Measurements from ENCODE around the gene ARHGEF28.

Gene ARHGEF28

DNA sequence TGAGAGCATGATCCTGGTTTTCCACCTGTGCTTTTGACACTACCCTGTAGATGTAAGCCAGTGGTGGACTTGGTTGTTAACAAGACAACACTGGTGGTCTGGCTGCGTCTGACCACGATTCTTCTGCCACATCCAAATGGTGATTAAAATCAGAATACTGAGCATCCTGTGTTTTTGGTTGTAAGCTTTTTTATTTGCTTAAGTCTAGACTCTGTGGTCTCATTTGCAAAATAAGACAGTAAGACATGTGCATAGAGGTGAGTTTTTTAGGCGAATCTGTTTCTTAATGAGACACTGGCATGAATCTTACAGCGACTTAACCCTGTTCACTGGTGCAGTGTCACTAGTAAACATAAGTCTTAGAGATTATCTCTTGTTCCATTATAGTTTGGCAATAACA, 165.4 kb downstream of the ARHGEF28 start:
- no peak for DNase-seq

DNA sequence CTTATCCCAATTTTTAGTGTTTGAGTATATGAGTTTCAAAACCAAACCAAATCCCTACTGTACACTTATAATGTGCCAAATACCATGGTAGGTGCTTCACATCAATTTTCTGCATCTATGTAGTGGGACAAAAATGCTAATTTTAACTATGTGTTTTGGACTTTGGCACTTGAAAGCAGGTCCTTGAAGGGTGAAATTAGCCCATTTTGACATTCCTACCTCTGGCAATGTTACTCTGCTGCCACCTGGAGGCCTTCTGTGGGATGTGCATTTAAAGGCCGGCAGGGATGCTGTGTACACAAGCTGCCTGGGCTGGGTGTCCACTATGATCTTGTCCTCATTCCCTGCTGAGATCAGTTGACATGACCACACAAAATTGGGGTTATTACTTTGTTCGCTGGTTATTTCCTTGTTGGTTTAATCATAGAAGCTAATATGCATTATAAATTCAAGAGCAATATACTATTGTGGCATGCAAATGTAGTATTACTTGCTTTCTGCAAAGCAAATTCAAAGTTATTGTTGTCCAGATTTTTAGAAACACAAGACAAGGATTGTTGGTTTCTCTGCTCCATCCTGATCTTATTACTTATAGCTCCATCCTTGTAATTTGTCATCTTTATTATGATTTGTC, 166.8 kb downstream of the ARHGEF28 start:
- DNase-seq = peak; percentile 30

DNA sequence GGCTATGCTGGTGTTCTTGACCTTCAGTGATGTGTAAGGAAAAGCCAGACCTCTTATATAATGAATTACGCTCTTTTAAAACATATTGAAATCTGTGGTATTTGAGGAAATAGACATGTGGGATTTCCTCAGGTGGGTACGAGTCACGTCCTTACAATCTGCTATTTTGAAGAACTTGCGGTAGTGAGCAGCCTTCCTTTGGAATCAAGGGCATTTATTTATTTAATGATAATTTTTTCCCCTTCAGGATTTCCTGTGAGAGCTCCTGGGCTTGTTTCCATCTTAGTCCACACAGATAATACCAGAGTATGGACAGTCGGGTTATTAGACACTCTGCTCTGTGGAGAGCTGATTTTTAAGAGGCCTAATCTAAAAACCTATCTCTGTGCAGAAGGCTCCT, 167.9 kb downstream of the ARHGEF28 start:
- no peak for DNase-seq

DNA sequence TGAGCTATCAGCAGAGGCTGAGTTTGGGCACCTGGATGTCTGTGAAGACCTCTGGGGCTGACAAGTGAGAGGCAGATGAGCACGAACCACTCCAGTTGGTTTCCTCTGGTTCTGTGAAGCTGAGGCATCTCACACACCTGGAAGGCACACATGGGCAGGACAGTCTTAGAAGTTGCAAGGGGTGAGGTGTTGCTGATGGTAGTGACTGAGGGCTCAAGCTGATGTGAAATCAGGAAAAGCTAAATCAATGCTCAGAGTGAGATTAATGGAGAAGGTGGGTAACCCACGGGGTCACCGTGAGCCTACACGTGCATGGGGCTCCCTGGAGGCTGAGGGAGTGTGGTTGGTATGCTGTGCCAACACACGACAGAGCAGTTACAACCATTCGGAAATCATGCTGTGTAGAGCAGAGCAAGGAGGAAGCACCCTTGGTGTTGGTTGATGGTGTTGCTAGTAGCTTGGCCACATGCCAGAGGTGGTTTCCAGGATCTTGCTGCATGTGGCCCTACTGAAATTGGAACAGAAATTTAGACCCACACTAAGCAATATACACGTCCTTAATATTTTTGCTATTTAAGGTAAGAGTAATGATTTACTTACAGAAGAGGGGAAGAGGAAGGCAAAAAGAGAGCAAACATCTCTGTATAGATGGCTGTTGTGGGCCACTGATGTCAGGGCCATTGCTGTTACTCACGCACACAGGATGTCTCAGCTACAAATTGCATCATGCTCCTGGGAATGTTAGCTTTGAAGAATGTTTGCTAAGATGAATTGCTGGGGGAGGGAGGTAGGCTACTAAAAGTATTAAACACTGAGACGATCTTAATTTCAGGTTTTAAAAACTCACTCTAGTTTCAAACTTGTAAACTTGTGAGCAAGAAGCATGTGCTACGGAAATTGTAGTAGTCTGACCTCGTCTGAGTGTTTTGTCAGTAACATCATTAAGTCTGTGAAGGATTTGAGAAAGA, 170.5 kb downstream of the ARHGEF28 start:
- DNase-seq = no peak

DNA sequence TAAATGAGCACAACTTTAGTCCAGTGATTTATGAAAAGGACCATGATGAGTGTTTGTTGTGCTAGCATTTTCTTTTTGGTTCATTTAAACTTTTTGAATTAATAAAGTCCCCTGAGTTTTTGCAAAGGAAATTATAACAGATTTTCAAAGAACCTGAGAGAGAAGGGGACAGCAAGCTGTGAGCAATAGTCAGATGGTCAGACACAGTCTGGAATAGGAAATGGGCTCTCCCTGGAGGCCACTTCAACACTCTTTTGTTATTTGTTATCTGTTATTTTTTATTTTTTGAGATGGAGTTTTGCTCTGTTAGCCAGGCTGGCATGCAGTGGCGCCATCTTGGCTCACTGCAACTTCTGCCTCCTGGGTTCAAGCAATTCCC, 171.1 kb downstream of the ARHGEF28 start:
- no peak for DNase-seq

DNA sequence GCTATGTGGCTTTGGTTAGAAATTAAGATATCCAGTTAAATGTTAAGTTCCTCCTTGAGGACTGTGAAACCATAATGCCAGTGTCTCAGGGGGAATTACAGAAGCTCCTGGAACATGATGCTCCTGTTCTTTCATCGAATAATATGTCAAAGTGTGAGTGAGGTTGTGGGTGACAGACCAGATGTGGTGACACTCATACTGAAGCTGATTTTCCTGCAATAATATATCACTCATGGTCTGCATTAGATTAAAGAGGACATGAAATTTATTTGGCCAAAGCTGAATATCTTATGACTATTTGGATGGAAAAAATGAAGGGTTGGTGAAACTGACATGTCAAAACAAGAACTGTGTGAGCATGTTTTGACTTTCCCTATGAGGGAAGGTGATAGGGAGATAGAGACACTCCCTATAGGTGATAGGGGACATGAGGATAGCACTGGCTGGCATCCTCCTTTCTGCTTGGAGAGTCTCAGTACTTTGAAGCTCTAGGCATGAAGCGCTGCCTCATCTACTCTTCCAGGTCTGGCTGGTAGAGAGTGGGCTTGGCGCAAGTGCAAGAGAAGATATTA, 173.5 kb downstream of the ARHGEF28 start:
- DNase-seq = no peak

DNA sequence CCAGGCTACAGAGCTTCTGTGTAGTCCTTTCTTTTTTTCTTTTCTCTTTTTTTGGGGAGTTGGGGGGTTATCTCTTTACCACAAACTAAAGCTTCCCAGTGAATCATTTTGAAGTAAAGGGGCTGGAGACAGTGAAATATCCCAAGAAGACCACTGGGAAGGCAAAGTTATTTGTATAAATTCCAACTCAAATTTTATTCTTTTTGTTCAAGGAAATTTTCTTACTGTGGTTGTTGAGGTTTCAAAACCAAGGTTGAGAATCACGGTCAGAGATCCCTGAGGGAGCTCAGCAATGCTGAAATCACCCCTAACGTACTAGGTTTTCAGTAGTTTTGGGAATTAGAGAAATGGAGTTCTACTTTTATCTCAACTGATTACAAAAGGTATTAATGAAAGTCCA, 175.7 kb downstream of the ARHGEF28 start:
- DNase-seq = no peak

DNA sequence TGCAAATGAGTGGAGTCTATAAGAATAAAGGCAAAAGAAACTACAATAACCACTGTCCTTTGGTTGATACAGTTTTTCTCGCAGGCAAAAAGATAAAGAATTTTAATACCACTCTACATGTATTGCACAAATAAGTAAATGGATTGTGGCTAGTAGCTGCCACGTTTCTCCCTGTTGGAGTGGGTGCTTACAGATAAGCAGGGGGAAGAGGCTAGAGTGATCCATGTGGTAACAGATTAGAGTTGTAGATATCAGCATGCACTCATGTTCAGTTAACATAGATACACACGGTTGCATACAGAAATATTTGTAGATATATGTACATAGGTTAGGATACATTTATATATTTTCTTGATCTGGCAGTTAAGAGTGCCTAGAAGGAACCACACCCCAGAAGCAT, 179.5 kb downstream of the ARHGEF28 start:
- DNase-seq = no peak

DNA sequence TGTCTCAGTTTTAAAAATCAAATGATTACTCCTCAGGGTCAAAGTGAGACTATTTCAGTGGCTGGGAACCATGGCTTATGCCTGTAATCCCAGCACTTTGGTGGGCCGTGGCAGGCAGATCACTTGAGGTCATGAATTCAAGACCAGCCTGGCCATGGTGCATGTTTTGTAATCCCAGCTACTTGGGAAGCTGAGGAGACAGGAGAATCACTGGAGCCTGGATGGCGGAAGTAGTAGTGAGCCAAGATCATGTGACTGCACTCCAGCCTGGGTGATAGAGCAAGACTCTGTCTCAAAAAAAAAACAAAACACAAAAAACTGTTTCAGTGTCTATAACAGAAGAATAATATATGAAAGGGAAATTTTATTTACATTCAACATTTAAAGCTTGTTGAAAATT, 182.9 kb downstream of the ARHGEF28 start:
- DNase-seq = no peak

DNA sequence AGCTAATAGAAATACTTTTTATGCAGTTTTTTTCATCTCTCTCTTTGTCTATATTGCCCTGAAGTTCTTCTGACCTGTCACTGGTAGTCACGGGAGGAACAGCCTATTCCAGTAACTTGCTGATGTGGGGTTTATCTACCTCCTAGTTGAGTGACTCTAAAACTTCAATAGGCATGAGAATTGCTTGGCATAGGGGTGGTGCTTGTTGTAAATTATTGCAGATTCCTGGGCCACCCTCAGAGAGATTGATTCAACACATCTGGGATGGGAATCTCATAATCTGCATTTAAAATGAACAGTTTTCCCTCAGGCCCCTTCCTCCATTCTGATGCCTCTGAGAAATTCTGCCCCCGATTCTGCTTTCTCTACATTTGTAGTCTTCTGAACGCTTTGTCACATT, 184.4 kb downstream of the ARHGEF28 start:
- no peak for DNase-seq

DNA sequence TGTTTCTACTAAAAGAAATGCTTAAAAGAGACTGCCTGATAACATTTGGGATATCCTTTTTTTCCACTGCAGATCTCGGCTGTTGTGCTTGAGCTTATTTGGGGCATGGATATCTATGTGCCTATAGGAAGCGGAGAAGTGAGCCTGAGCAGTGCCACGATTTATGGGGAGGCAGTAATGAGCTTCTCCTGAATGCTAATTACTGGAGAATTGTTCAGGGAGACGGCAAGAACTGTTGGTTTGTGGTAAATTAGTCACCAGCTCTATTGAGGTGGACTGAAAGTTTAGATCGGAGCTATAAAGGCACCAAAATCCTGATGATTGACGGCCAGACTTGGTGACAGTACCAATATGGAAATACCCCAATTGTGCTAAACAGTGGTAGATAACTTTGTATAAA, 186.5 kb downstream of the ARHGEF28 start:
- DNase-seq = no peak

DNA sequence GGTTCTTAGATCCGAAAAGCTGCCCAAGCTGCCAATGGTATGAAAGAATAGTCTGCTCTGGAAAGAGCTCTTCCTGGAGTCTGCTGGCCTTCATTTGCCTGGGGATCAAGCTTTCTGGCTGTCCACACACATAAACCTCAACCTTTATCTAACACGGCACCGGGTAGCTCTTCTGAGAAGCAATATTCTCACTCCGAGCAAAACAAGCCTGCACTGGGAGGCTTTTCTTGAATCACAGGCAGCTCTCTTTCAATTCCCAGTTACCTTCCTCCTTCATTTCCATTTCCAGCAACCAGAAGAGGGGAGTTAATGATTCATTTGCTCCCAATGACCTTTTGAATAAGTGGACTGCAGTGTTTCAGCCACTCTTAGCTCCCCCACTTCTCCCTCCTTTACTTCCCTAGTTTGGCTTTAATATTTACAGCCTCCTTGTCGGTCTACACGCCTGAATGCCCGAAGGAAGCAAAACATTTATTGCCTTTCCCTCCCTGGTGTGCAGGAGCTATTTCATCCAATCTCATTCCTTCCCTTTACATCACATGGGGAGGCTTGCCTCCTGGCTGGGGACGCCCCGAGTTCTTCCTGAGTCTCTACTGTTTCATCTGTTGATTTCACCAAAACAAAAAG, 187.1 kb downstream of the ARHGEF28 start:
- no peak for DNase-seq

DNA sequence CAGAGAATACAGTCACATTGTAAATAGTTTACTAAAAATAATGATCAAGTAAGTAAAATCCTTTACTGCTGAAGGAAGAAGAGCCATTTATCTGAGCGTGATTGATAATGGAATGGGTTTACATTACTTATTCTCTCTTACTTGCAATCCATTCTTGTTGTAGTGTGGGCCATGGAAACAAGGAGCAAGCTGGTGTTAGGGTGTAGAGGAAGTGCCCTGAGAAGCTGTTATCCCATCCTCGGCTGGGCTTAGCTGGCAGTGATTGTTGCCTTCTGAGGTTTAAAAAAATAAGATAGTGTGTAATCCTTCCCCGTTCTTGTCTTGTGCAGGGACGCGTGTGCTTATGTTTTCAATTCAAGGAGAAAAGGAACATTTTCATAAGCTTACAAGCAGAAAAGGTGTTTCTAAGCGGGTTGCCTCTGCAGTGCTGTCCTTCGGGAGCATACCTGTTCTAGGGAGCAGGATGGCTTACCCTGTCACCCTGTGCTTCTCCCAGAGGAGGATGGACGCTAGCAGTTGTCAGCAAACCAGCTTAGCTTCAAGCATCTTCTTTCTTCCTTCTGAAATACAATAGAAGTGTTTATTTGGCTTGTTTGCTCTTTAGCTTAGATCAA, 188.3 kb downstream of the ARHGEF28 start:
- no peak for DNase-seq

DNA sequence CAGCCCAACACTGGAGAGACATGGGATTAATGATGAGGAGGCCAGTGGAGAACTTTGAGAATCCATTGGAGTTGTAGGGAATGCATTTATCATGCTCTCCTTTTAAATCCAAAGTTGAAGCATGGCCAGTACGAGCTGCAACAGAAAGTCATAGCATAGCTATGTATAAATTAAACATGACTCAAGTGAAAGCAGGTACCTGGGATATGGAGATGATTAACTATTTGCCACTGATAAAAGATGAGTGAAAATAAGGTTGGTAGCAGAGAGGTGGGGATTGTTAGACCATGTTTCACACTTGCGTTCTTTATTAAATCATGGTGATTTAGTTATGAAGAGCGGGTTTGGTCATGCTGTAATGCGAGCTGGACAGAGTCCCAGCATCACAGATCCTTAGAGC, 189.6 kb downstream of the ARHGEF28 start:
- DNase-seq = no peak

DNA sequence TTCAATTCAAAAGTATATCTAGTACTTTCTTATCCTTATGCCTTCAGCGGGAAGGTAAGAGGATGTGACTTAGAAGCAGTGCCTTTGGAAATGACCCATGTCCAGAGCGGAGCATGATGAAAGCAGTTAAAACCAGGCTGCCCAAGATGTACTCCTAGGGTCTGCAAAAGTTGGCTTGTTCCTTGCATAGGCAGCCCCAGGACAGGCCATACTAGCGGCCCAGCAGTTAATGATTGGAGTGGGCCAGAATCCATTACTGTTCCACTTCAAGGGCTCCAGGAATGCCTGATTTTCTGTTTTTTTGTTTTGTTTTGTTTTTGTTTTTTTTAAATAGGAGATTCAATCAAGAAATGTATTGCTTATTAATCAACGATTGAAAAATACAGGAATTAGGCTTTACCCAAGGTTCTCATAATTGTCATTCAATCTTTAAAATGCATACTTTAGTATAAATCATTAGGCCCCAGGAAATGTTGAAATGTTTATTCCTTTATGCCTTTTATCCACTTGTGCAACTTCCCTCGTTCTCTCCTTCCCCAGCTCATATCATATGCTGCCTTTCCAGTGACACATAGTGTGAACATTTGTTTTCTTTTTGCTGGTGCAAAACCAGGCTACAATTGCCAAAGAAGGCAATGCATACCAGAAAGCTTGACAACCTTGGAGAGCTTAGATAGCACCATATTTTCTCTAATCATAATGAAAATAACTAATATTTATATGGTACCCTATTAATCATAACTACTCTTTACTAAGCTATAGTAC, 190.8 kb downstream of the ARHGEF28 start:
- no peak for DNase-seq

DNA sequence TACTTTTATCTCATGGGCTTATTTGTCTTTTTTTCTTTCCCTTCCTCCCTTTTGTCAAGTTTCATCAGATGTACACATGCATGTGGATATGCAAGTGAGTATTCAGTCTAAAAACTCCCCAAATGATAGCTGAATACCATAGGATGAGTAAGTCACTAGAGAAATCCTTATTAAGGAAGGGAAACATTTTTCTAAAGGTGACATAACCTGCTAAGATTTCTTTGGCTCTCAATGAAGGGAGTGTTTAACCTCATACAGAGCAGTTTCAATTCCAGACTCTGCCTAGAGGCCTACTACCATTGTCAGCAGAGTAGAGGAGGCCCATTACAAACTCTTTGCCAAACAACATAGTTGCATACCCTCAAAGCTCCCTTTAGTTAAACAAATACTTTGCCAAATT, 192.4 kb downstream of the ARHGEF28 start:
- no peak for DNase-seq

DNA sequence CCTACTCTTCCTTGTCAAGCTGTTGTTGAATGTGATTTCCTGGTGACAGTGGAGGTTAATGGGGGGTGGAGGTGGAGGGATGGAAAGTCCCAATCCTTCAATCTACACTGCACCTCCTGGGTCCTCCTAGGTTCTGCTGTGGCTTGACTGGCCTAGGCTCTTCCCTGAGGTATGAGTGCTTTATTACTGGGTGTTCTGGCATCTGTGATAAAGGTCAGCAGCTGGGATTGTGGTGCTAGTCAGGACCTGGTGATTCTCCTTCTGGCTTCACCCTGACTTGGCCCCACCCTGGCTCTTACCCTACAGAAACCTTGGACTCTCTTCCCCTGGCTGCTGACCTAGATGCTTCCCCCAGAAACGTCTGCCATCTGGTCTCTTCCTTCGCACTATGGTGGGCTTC, 194.3 kb downstream of the ARHGEF28 start:
- DNase-seq = no peak

DNA sequence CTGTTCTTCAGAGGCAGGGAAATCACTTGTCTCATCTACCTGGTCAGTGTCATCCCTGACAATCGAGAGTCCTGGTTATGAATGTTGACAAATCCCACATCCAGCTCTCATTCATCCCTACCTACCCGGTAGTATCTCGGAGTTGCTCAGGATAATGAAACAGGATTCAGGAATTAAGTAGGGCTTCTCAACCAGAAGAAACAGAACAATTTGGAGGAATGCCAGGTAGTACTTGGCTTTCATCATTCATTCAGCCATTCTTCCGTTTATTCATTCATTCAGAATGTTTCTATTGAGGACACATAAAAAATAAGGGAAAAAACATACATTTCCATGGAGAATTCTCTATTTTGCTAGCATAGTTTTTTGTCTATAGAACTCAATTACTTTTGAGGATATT, 195.0 kb downstream of the ARHGEF28 start:
- DNase-seq = no peak

DNA sequence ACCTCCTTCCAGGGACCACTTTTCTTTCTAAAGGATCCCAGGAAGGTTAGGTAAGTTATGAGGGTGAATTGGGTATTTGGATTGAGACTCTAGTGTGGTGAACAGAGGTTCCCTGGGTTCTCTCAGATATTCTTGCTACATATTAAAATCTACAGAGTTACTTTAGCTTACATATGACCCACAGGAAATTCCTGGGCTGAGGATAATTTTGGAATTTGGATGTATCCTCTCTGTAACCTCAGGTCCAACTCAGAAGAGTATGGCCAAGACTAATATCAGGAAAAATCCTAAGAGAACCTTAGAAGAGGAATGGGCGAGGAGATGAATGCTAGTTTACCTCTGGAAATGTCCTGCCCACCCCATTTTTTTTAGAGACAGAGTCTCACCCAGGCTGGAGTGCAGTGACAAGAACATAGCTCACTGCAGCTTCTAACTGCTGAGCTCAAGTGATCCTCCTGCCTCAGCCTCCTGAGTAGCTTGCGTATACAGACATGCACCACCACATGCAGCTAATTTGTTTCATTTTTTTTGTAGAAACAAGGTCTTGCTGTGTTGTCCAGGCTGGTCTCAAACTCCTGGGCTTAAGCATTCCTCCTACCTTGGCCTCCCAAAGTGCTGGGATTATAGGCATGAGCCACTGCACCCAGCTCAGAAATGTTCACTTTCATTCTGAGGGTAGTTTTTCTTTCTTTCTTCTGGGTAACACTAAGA, 196.4 kb downstream of the ARHGEF28 start:
- no peak for DNase-seq

DNA sequence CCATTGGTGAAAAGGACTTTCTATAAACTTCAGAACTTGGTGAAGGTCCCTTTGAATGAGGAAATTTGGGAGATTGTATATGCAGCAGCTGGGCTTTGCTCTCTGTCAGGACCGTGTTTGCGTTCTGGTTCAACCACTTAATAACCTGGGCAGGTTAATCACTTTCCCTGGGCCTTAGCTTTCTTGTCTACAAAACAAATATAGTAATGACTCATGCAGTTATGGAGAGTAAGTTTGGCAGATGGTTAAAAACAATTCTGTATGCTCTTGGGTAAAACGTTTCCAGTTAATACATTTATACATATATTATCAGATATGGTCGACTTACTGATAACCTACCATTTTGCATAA, 197.0 kb downstream of the ARHGEF28 start:
- no peak for DNase-seq

DNA sequence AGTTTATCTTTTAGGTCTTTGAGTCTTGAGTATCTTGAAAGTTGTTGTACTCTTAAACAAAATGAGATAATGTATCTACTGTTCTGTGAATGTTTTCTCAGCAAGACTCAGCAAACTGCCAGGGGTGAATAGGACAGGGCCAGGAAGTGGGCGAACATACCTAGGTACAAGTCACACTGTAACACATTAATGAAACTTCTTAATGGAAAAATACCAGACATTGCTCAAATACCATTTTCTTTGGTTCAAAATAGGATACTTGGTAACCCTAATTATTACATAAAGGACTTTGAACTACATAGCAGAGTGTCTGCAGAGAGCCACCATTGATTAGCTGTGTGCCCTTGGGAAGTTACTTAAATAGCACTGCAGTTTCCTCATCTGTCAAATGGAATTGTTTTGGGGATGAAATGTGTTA, 197.5 kb downstream of the ARHGEF28 start:
- DNase-seq = no peak

DNA sequence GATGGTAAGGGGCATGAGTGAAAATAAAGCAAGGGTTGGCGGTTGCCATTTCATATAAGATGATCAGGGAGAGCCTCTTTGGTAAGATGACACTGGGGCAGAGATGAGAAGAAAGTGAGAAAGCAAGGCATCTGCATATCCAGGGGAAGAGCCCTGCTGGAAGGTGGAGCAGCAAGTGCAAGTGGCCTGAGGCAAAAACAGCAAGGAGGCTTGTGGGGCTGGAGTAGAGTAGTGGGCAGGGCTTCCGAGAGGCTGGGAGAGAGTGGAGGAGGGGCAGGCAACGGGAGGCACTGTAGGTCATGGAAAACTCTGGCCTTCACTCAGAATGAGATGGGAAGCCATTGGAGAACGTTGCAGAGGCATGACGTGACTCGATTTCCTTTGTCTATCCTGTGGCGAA, 199.2 kb downstream of the ARHGEF28 start:
- no peak for DNase-seq

All from effector CD4-positive, alpha-beta T cell (primary cell).